Right atrium auricular region (tissue), 2 donors: ENCODE measurements around the gene GHRH. TPM values are rescaled to one million over a fixed set of nuclear protein-coding genes. Genes with fewer than 3 reads are reported as not detected.

Experiments
- DNase-seq: peaks from one replicate; pipeline ENCODE4 v3.0.0-alpha.2; 2019; ENCODE audit warnings: low spot score
- H3K27ac ChIP-seq, 2 donors: fragments of 200-600 bp; sonication (generic); 1 replicate in 1 of 2; 2 replicates in 1 of 2; pipeline ENCODE4 v1.5.1; 2016 to 2019
- H3K27me3 ChIP-seq, 2 donors: fragments of 200-600 bp; sonication (generic); one replicate each; pipeline versions ENCODE4 v1.5.1 to v1.6.0; 2017 to 2019
- H3K36me3 ChIP-seq: fragments of 200-600 bp; sonication (generic); one replicate; pipeline ENCODE4 v1.5.1; 2016
- H3K4me1 ChIP-seq, 2 donors: fragments of 200-600 bp; sonication (generic); one replicate each; pipeline versions ENCODE4 v1.5.1 to v1.6.0; 2017 to 2019
- H3K4me3 ChIP-seq, 2 donors: fragments of 200-600 bp; sonication (generic); 1 replicate in 1 of 2; 2 replicates in 1 of 2; pipeline ENCODE4 v1.5.1; 2017 to 2019; ENCODE audit warnings: mild to moderate bottlenecking in 1 of 2, moderate library complexity in 1 of 2
- H3K9me3 ChIP-seq, 2 donors: fragments of 200-600 bp; sonication (generic); one replicate each; pipeline ENCODE4 v1.5.1; 2019
- CTCF ChIP-seq, 2 donors: fragments of 200-600 bp; sonication (generic); IDR thresholded peaks; one replicate each; pipeline ENCODE4 v1.5.1; 2019; ENCODE audit warnings: antibody characterized with exemption in 2 of 2
- total RNA-seq, 2 donors: library from RNA; depleted of rRNA; stranded (reverse); fragments of >200 nt; gene quantifications; one replicate each; pipeline ENCODE4 v1.1.0, GENCODE V29; 2016

The GHRH gene
- total RNA-seq, 2 donors from 2014 or later: 1.5 to 3.6 TPM

GRCh38 chr20:37251825-37252477 is 9.7 kb downstream of the GHRH start:
- no peak for DNase-seq
- Histone ChIP-seq H3K4me3 (no peak overlapping the region), H3K4me1 (no peaks in the 10 kb centered on the region), H3K27me3 (no peaks in the 10 kb centered on the region), H3K27ac (no peak overlapping the region), H3K9me3 (peaks cover 0 to 8% of the 10 kb centered on the region in 2 donors), H3K36me3 (no peaks in the 10 kb centered on the region)
- TF ChIP-seq CTCF (IDR thresholded peaks at IDR 0.05): no peak

- no peaks in the 10 kb centered on the region for H3K36me3 ChIP-seq
- TF ChIP-seq CTCF (IDR thresholded peaks at IDR 0.05): no peak
- H3K27me3 ChIP-seq: no peaks in the 10 kb centered on the region
- peaks cover 0 to 4% of the 10 kb centered on the region in 2 donors for H3K9me3 ChIP-seq
- DNase-seq: no peak
- no peak overlapping the region for H3K4me3 ChIP-seq
- H3K27ac ChIP-seq: no peak overlapping the region
- H3K4me1 ChIP-seq: peaks cover 0 to 1% of the 10 kb centered on the region in 2 donors
Observed at GRCh38 chr20:37249304-37249703, 12.3 kb downstream of the GHRH start.

- no peak for DNase-seq
- Histone ChIP-seq H3K27me3 (no peaks in the 10 kb centered on the region), H3K36me3 (peaks cover under 1% of the 10 kb centered on the region), H3K9me3 (no peaks in the 10 kb centered on the region), H3K27ac (no peak overlapping the region), H3K4me1 (peaks cover 0 to 12% of the 10 kb centered on the region in 2 donors), H3K4me3 (no peak overlapping the region)
- TF ChIP-seq CTCF (IDR thresholded peaks at IDR 0.05): no peak
Observed at GRCh38 chr20:37247547-37247946, 14.1 kb downstream of the GHRH start.

- H3K36me3 ChIP-seq: peaks cover 8% of the 10 kb centered on the region
- H3K27ac ChIP-seq: no peak overlapping the region
- H3K27me3 ChIP-seq: no peaks in the 10 kb centered on the region
- no peak overlapping the region for H3K4me3 ChIP-seq
- TF ChIP-seq CTCF (IDR thresholded peaks at IDR 0.05): no peak
- no peaks in the 10 kb centered on the region for H3K9me3 ChIP-seq
- H3K4me1 ChIP-seq: peaks cover 0 to 12% of the 10 kb centered on the region in 2 donors
- no peak for DNase-seq
Observed at GRCh38 chr20:37246736-37247135, 14.9 kb downstream of the GHRH start.

- Histone ChIP-seq H3K4me1 (peaks cover 0 to 17% of the 10 kb centered on the region in 2 donors), H3K4me3 (no peak overlapping the region), H3K27ac (no peak overlapping the region), H3K27me3 (no peaks in the 10 kb centered on the region), H3K9me3 (no peaks in the 10 kb centered on the region), H3K36me3 (peaks cover 21% of the 10 kb centered on the region)
- no peak for DNase-seq
- no peak for TF ChIP-seq CTCF (IDR thresholded peaks at IDR 0.05)
Observed at GRCh38 chr20:37245216-37246150, 16.1 kb downstream of the GHRH start.
